Neutrophil (primary cell): ENCODE data around the gene KDM5B.
A peak's percentile ranks its signal among the peaks of the same experiment; 100 is the strongest.

Experiments
- H3K27ac ChIP-seq: fragments of 200-600 bp; sonication (generic); 2 replicates; pipeline ENCODE4 v1.5.1; 2016; ENCODE audit warnings: mild to moderate bottlenecking, moderate library complexity
- H3K27me3 ChIP-seq: fragments of 200-600 bp; sonication (generic); 2 replicates; pipeline ENCODE4 v1.6.0; 2016; ENCODE audit warnings: mild to moderate bottlenecking
- H3K36me3 ChIP-seq: fragments of 200-600 bp; sonication (generic); 2 replicates; pipeline ENCODE4 v1.5.1; 2017
- H3K4me1 ChIP-seq, 2 experiments: fragments of 200-600 bp in 1 of 2; sonication (generic) in 1 of 2; 1 replicate in 1 of 2; 2 replicates in 1 of 2; pipeline versions ENCODE4 v1.5.1 to v1.6.1; 2013 to 2016; ENCODE audit warnings: low read depth in 1 of 2, low read length in 1 of 2, mild to moderate bottlenecking in 1 of 2, moderate library complexity in 1 of 2; ENCODE audit not compliant: control insufficient read depth in 1 of 2, insufficient read depth in 1 of 2
- H3K4me3 ChIP-seq, 2 experiments: fragments of 200-600 bp in 1 of 2; sonication (generic) in 1 of 2; 1 replicate in 1 of 2; 2 replicates in 1 of 2; pipeline ENCODE4 v1.5.1; 2013 to 2016; ENCODE audit warnings: low read depth in 1 of 2, low read length in 1 of 2, mild to moderate bottlenecking in 1 of 2, moderate library complexity in 1 of 2
- H3K9me3 ChIP-seq: fragments of 200-600 bp; sonication (generic); 2 replicates; pipeline ENCODE4 v1.5.1; 2016
- CTCF ChIP-seq: fragments of 200-600 bp; sonication (generic); IDR thresholded peaks from 2 replicates; pipeline ENCODE4 v1.5.1; 2016; ENCODE audit warnings: antibody characterized with exemption

KDM5B gene

GRCh38 chr1:202825748-202826147 lies 17.5 kb upstream of the KDM5B start:
- TF ChIP-seq CTCF: no peak
- Histone ChIP-seq H3K9me3 (no peaks in the 10 kb centered on the region), H3K4me3 (no peak overlapping the region), H3K4me1 (no peaks in the 10 kb centered on the region), H3K27ac (no peak overlapping the region), H3K27me3 (no peaks in the 10 kb centered on the region), H3K36me3 (no peaks in the 10 kb centered on the region)

GRCh38 chr1:202821467-202821866 lies 13.2 kb upstream of the KDM5B start:
- Histone ChIP-seq H3K4me3 (no peak overlapping the region), H3K4me1 (no peaks in the 10 kb centered on the region), H3K27me3 (peaks cover 12% of the 10 kb centered on the region), H3K9me3 (no peaks in the 10 kb centered on the region), H3K27ac (no peak overlapping the region), H3K36me3 (no peaks in the 10 kb centered on the region)
- TF ChIP-seq CTCF: no peak

GRCh38 chr1:202818819-202819218 lies 10.6 kb upstream of the KDM5B start:
- TF ChIP-seq CTCF: no peak
- Histone ChIP-seq H3K4me1 (no peaks in the 10 kb centered on the region), H3K36me3 (no peaks in the 10 kb centered on the region), H3K9me3 (no peaks in the 10 kb centered on the region), H3K4me3 (no peak overlapping the region), H3K27ac (no peak overlapping the region), H3K27me3 (peaks cover 12% of the 10 kb centered on the region)

GRCh38 chr1:202815120-202815519 lies 6.9 kb upstream of the KDM5B start:
- Histone ChIP-seq H3K27me3 (peaks cover 22% of the 10 kb centered on the region), H3K4me3 (no peak overlapping the region), H3K4me1 (peaks cover 12 to 13% of the 10 kb centered on the region in 2 experiments), H3K9me3 (no peaks in the 10 kb centered on the region), H3K36me3 (no peaks in the 10 kb centered on the region), H3K27ac (no peak overlapping the region)
- no peak for TF ChIP-seq CTCF

GRCh38 chr1:202812176-202813026 lies 4.2 kb upstream of the KDM5B start:
- H3K4me3 ChIP-seq: peak overlapping the region in 1 of 2 experiments; percentile 8
- H3K36me3 ChIP-seq: no peaks in the 10 kb centered on the region
- no peak for TF ChIP-seq CTCF
- peaks cover 27 to 35% of the 10 kb centered on the region in 2 experiments for H3K4me1 ChIP-seq
- H3K27ac ChIP-seq: no peak overlapping the region
- no peaks in the 10 kb centered on the region for H3K9me3 ChIP-seq
- H3K27me3 ChIP-seq: peaks cover 10% of the 10 kb centered on the region
